Measurements from ENCODE around the gene EIF4G2.

The EIF4G2 gene

DNA sequence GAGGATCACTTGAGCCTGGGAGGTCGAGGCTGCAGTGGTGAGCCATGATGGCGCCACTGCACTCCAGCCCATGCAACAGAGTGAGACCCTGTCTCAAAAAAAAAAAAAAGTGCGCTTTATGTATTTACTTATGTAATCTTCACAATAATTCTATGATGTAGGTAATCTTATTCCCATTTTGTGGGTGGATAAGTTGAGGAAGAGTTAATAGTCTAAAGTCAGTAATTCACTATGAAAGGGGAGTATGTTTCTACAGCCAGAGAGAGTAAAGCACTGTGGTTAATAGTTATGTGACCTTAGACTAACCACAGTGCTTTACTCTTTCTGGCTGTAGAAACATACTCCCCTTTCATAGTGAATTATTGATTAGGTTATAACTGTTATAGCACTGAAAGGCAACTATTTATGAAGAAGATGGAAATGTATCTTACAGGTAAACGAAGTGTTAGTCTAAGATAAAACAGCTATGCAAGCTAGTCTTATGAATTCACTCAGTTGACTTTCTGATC lies 45.8 kb downstream of the EIF4G2 start:
- Histone ChIP-seq H3K4me3 (ENCODE audit: low read length, poor library complexity, severe bottlenecking) (no peak overlapping the region), H3K9ac (ENCODE audit: low read depth, low read length, poor library complexity, severe bottlenecking) (no peak overlapping the region), H3K9me2 (replicated peaks; ENCODE audit: low read depth, low read length) (no peaks in the 10 kb centered on the region), H4K20me1 (ENCODE audit: insufficient read depth, low read length, poor library complexity, severe bottlenecking) (no peaks in the 10 kb centered on the region), H3K9me3 (ENCODE audit: insufficient read depth, low read depth, low read length) (no peaks in the 10 kb centered on the region), H3K36me3 (ENCODE audit: insufficient read depth, low read length) (peaks cover 60% of the 10 kb centered on the region), H3F3A (ENCODE audit: low read depth) (no peaks in the 10 kb centered on the region), H3K4me1 (ENCODE audit: insufficient read depth, low read length, poor library complexity, severe bottlenecking) (peaks cover 18% of the 10 kb centered on the region), H3K4me2 (ENCODE audit: low read depth, low read length, poor library complexity, severe bottlenecking) (no peak overlapping the region), H2AFZ (ENCODE audit: low read length) (no peak overlapping the region), H3K27me3 (ENCODE audit: insufficient read depth, low read length, poor library complexity, severe bottlenecking) (no peaks in the 10 kb centered on the region), H3K79me2 (ENCODE audit: insufficient read depth, low read length) (peaks cover 8% of the 10 kb centered on the region)
- TF ChIP-seq, protein P1, sequence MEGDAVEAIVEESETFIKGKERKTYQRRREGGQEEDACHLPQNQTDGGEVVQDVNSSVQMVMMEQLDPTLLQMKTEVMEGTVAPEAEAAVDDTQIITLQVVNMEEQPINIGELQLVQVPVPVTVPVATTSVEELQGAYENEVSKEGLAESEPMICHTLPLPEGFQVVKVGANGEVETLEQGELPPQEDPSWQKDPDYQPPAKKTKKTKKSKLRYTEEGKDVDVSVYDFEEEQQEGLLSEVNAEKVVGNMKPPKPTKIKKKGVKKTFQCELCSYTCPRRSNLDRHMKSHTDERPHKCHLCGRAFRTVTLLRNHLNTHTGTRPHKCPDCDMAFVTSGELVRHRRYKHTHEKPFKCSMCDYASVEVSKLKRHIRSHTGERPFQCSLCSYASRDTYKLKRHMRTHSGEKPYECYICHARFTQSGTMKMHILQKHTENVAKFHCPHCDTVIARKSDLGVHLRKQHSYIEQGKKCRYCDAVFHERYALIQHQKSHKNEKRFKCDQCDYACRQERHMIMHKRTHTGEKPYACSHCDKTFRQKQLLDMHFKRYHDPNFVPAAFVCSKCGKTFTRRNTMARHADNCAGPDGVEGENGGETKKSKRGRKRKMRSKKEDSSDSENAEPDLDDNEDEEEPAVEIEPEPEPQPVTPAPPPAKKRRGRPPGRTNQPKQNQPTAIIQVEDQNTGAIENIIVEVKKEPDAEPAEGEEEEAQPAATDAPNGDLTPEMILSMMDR (conservative IDR thresholded peaks at IDR 0.05; ENCODE audit: low read length) = no peak
- TF ChIP-seq EZH2phosphoT487 (IDR thresholded peaks at IDR 0.05; ENCODE audit: borderline replicate concordance) = no peak

DNA sequence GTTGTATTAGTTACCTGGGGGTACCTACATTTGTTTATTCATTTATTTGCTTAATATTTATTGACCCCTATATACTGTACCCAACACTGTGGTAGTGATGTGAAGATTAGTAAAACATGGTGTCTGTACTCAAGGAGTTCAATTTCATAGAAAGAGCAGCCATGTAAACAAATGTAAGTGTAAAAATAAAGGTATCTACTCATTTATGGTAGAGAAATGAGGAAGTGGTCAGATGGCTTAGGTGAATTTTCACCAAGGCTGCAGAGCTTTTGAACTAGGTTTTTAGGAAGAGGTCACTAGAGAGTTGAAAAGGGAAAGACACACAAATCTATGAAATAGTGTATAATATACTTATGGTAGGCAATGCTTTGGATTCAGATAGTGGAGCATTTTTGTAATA lies 46.5 kb downstream of the EIF4G2 start:
- no peaks in the 10 kb centered on the region for H4K20me1 ChIP-seq (ENCODE audit: insufficient read depth, low read length, poor library complexity, severe bottlenecking)

DNA sequence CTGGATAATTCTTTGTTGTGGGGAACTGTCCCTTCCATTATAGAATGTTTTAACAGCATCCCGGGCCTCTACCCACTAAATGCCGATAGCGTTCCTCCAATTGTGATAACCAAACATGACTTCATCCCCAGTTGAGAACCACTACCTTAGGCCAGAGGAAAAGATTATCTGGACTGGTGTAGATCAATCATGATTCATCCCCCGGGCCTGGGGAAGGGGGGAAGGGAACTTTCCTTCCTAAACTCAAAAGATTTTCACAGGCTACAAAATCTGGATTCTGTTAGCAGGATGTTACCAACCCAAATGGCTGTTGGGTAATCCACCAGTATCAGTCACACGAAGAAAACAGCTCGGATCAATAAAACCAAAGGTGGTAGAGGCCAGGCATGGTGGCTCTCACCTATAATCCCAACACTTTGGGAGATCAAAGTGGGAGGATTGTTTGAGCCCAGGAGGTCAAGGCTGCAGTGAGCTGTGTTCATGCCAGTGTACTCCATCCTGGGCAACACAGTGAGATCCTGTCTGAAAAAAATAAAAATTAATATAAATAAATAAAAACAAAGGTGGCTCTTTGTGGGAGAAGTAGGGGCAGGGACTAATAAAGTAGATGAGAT lies 47.5 kb downstream of the EIF4G2 start:
- H3K79me2 ChIP-seq (ENCODE audit: insufficient read depth, low read length) = peaks cover 15% of the 10 kb centered on the region
- H3K9me2 ChIP-seq (replicated peaks; ENCODE audit: low read depth, low read length) = no peaks in the 10 kb centered on the region
- H3K36me3 ChIP-seq (ENCODE audit: insufficient read depth, low read length) = peaks cover 75% of the 10 kb centered on the region
- H3K27me3 ChIP-seq (ENCODE audit: insufficient read depth, low read length, poor library complexity, severe bottlenecking) = no peaks in the 10 kb centered on the region
- no peaks in the 10 kb centered on the region for H4K20me1 ChIP-seq (ENCODE audit: insufficient read depth, low read length, poor library complexity, severe bottlenecking)
- no peak overlapping the region for H3K4me2 ChIP-seq (ENCODE audit: low read depth, low read length, poor library complexity, severe bottlenecking)
- no peaks in the 10 kb centered on the region for H3F3A ChIP-seq (ENCODE audit: low read depth)
- no peaks in the 10 kb centered on the region for H3K9me3 ChIP-seq (ENCODE audit: insufficient read depth, low read depth, low read length)
- H3K4me1 ChIP-seq (ENCODE audit: insufficient read depth, low read length, poor library complexity, severe bottlenecking) = peaks cover 21% of the 10 kb centered on the region
- no peak overlapping the region for H3K9ac ChIP-seq (ENCODE audit: low read depth, low read length, poor library complexity, severe bottlenecking)
- no peak overlapping the region for H3K4me3 ChIP-seq (ENCODE audit: low read length, poor library complexity, severe bottlenecking)
- H2AFZ ChIP-seq (ENCODE audit: low read length) = no peak overlapping the region
- TF ChIP-seq, protein P1 (conservative IDR thresholded peaks at IDR 0.05; ENCODE audit: low read length) = no peak

More for the DNA sequence above, 46.5 kb downstream of the EIF4G2 start:
- TF ChIP-seq, protein P1 (conservative IDR thresholded peaks at IDR 0.05; ENCODE audit: low read length) = no peak
- TF ChIP-seq EZH2phosphoT487 (IDR thresholded peaks at IDR 0.05; ENCODE audit: borderline replicate concordance) = no peak
- H3K9me2 ChIP-seq (replicated peaks; ENCODE audit: low read depth, low read length) = no peaks in the 10 kb centered on the region
- H3K4me2 ChIP-seq (ENCODE audit: low read depth, low read length, poor library complexity, severe bottlenecking) = no peak overlapping the region
- H3K9ac ChIP-seq (ENCODE audit: low read depth, low read length, poor library complexity, severe bottlenecking) = no peak overlapping the region
- peaks cover 8% of the 10 kb centered on the region for H3K79me2 ChIP-seq (ENCODE audit: insufficient read depth, low read length)
- H3K4me3 ChIP-seq (ENCODE audit: low read length, poor library complexity, severe bottlenecking) = no peak overlapping the region
- no peaks in the 10 kb centered on the region for H3K27me3 ChIP-seq (ENCODE audit: insufficient read depth, low read length, poor library complexity, severe bottlenecking)
- peaks cover 68% of the 10 kb centered on the region for H3K36me3 ChIP-seq (ENCODE audit: insufficient read depth, low read length)
- no peaks in the 10 kb centered on the region for H3K9me3 ChIP-seq (ENCODE audit: insufficient read depth, low read depth, low read length)
- H2AFZ ChIP-seq (ENCODE audit: low read length) = no peak overlapping the region
- H3F3A ChIP-seq (ENCODE audit: low read depth) = no peaks in the 10 kb centered on the region
- peaks cover 21% of the 10 kb centered on the region for H3K4me1 ChIP-seq (ENCODE audit: insufficient read depth, low read length, poor library complexity, severe bottlenecking)

All from Loucy (cell line).